Measurements from ENCODE around the gene RBM12.
A peak's percentile ranks its signal among the peaks of the same experiment; 100 is the strongest.

- TF ChIP-seq CTCF (IDR thresholded peaks at IDR 0.05) (no peak), POLR2A (IDR thresholded peaks at IDR 0.05) (no peak), POLR2AphosphoS5 (IDR thresholded peaks at IDR 0.05) (peak in 2 of 3 donors; percentile 26 to 48), EP300 (IDR thresholded peaks at IDR 0.05; ENCODE audit: low read depth) (no peak)
These were observed 15.9 kb downstream of the RBM12 start for GRCh38 chr20:35648836-35649235.

Data from transverse colon (tissue), 4 donors.